Parathyroid adenoma (tissue), 2 donors: ENCODE measurements around the gene ADAM20.

Experiments used
- H2AFZ ChIP-seq: fragments of 300-600 bp; sonication (generic); one replicate; pipeline ENCODE4 v1.7.0; 2017; ENCODE audit warnings: antibody characterized with exemption, mild to moderate bottlenecking
- H3K27ac ChIP-seq: fragments of 300-600 bp; sonication (generic); one replicate; pipeline ENCODE4 v1.7.0; 2017
- H3K27me3 ChIP-seq: fragments of 300-600 bp; sonication (generic); one replicate; pipeline ENCODE4 v1.7.0; 2017; ENCODE audit warnings: low read length; ENCODE audit not compliant: control insufficient read depth, insufficient read depth
- H3K36me3 ChIP-seq: fragments of 300-600 bp; sonication (generic); one replicate; pipeline ENCODE4 v1.7.0; 2017; ENCODE audit warnings: low read length; ENCODE audit not compliant: control insufficient read depth, insufficient read depth
- H3K4me1 ChIP-seq: fragments of 300-600 bp; sonication (generic); one replicate; pipeline ENCODE4 v1.7.0; 2017; ENCODE audit warnings: control low read depth
- H3K4me2 ChIP-seq: fragments of 300-600 bp; sonication (generic); one replicate; pipeline ENCODE4 v1.7.0; 2017; ENCODE audit warnings: low read length
- H3K4me3 ChIP-seq: fragments of 300-600 bp; sonication (generic); one replicate; pipeline ENCODE4 v1.7.0; 2017; ENCODE audit warnings: low read depth, low read length
- H3K79me2 ChIP-seq: fragments of 300-600 bp; sonication (generic); one replicate; pipeline ENCODE4 v1.7.0; 2017; ENCODE audit warnings: control low read depth
- H3K9ac ChIP-seq: fragments of 300-600 bp; sonication (generic); one replicate; pipeline ENCODE4 v1.7.0; 2017; ENCODE audit warnings: mild to moderate bottlenecking
- H3K9me3 ChIP-seq: fragments of 300-600 bp; sonication (generic); one replicate; pipeline ENCODE4 v1.7.0; 2017; ENCODE audit warnings: low read length; ENCODE audit not compliant: control insufficient read depth
- CTCF ChIP-seq: fragments of 300-600 bp; sonication (generic); IDR thresholded peaks from one replicate; pipeline ENCODE4 v1.7.0; 2017; ENCODE audit warnings: antibody characterized with exemption, mild to moderate bottlenecking
- donor health status: primary hyperparathyroidism.

ADAM20 gene

GRCh38 chr14:70534904-70535303 lies at the start of gene ADAM20:
TSS of gene ADAM20 (minus strand) at chr14:70535004. CDS start at chr14:70524757, 10,247 bp downstream.
- no peaks in the 10 kb centered on the region for H3K9me3 ChIP-seq
- no peak for TF ChIP-seq CTCF
- H3K27ac ChIP-seq, result no peak within 1 kb of the TSS
- no peaks in the 10 kb centered on the region for H3K4me1 ChIP-seq
- no peaks in the 10 kb centered on the region for H3K36me3 ChIP-seq
- no peak within 1 kb of the TSS for H3K4me2 ChIP-seq
- H2AFZ ChIP-seq, result no peak within 1 kb of the TSS
- no peak within 1 kb of the TSS for H3K4me3 ChIP-seq
- H3K79me2 ChIP-seq, result no peaks in the 10 kb centered on the region
- H3K27me3 ChIP-seq, result no peaks in the 10 kb centered on the region
- H3K9ac ChIP-seq, result no peak within 1 kb of the TSS

DNA sequence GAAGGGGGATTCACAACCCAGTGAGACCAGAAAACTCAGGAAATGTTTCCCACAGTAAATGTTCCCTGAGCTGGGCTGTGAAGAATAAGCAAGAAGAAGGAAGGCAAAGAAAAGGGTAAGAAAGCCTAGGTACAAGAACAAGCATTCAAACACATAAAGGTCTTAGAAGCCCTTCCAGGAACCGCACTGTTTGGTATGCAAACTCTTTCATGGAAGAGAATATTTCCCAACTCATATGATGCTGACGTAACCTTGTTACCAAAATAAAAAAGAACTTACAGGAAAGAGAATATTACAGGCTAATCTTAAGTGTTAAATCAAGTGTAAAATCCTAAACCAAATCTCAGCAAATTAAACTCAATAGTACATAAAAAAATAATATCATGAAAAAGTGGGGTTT lies 42.1 kb upstream of the ADAM20 start:
- no peak overlapping the region for H3K9ac ChIP-seq
- H3K9me3 ChIP-seq, result no peaks in the 10 kb centered on the region
- no peaks in the 10 kb centered on the region for H3K4me1 ChIP-seq
- no peaks in the 10 kb centered on the region for H3K79me2 ChIP-seq
- no peak overlapping the region for H2AFZ ChIP-seq
- no peaks in the 10 kb centered on the region for H3K27me3 ChIP-seq
- H3K4me3 ChIP-seq, result no peak overlapping the region
- no peaks in the 10 kb centered on the region for H3K36me3 ChIP-seq
- H3K4me2 ChIP-seq, result no peak overlapping the region
- no peak for TF ChIP-seq CTCF
- no peak overlapping the region for H3K27ac ChIP-seq

GRCh38 chr14:70573050-70573449 lies 38.2 kb upstream of the ADAM20 start:
- Histone ChIP-seq H3K4me2 (no peak overlapping the region), H3K9me3 (no peaks in the 10 kb centered on the region), H3K36me3 (no peaks in the 10 kb centered on the region), H3K27me3 (no peaks in the 10 kb centered on the region), H3K4me3 (no peak overlapping the region), H3K4me1 (no peaks in the 10 kb centered on the region), H3K9ac (no peak overlapping the region), H3K79me2 (peaks cover 1% of the 10 kb centered on the region), H2AFZ (no peak overlapping the region), H3K27ac (no peak overlapping the region)
- no peak for TF ChIP-seq CTCF

DNA sequence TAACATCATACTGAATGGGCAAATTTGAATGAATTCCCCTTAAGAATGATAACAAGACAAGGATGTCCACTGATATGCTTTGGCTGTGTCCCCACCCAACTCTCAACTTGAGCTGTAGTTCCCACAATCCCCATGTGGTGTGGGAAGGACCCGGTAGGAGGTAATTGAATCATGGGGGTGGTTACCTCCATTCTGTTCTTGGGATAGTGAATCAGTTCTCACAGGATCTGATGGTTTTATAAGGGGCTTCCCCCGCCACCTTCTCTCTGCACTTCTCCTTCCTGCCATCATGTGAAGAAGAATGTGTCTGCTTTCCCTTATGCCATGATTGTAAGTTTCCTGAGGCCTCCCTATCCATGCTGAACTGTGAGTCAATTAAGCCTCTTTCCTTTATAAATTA lies 36.3 kb upstream of the ADAM20 start:
- H2AFZ ChIP-seq, result no peak overlapping the region
- no peak overlapping the region for H3K27ac ChIP-seq
- no peak overlapping the region for H3K4me3 ChIP-seq
- TF ChIP-seq CTCF, result no peak
- no peaks in the 10 kb centered on the region for H3K9me3 ChIP-seq
- H3K27me3 ChIP-seq, result no peaks in the 10 kb centered on the region
- H3K36me3 ChIP-seq, result no peaks in the 10 kb centered on the region
- no peak overlapping the region for H3K9ac ChIP-seq
- H3K4me1 ChIP-seq, result no peaks in the 10 kb centered on the region
- no peak overlapping the region for H3K4me2 ChIP-seq
- H3K79me2 ChIP-seq, result peaks cover 10% of the 10 kb centered on the region

DNA sequence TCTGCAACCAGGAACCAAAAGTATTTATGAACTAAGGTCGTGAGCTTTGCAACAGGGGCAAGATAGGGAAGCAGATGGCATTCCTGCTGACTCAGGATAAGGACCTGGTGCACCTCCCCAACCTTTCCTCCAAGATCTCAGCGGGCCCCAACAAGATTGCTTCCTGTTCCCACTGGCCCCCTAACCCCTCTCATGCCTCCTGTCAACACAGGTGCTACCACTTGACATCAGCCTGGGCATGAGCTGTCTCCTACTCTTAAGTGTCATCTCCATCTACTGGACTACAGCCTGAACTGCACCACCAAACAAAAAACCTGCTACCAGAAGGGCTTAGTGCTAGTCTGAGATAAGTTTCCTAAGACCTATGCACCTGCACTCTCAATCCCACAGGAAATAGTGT lies 33.0 kb upstream of the ADAM20 start:
- H3K4me1 ChIP-seq, result no peaks in the 10 kb centered on the region
- TF ChIP-seq CTCF, result peak; percentile 32
- no peaks in the 10 kb centered on the region for H3K9me3 ChIP-seq
- H3K4me2 ChIP-seq, result no peak overlapping the region
- H3K27me3 ChIP-seq, result no peaks in the 10 kb centered on the region
- H2AFZ ChIP-seq, result no peak overlapping the region
- no peak overlapping the region for H3K9ac ChIP-seq
- H3K36me3 ChIP-seq, result no peaks in the 10 kb centered on the region
- H3K4me3 ChIP-seq, result no peak overlapping the region
- peaks cover 10% of the 10 kb centered on the region for H3K79me2 ChIP-seq
- no peak overlapping the region for H3K27ac ChIP-seq
